ENCODE data around the gene ZFYVE19. TPM values are rescaled to one million over a fixed set of nuclear protein-coding genes. Genes with fewer than 3 reads are reported as not detected.

ZFYVE19 gene
- total and polyA plus RNA-seq, 2 of the 13 experiments (the other 11 are each of a cell fraction or from before 2014, with no cell fraction given): 23.3 to 44.0 TPM

GRCh38 chr15:40823572-40824343, 16.9 kb downstream of the ZFYVE19 start (continued):
- TF ChIP-seq EP300 (IDR thresholded peaks at IDR 0.05; ENCODE audit: low read depth in 2 of 2, low read length in 2 of 2): peak in 1 of 2 experiments; percentile 57; a peak in 2 of 4 replicates
- TF ChIP-seq EP300 (CRISPR knock-in tag; IDR thresholded peaks at IDR 0.05; ENCODE audit: borderline replicate concordance): no peak; the same call in 1 of the 2 replicates
- peak; percentile 52 for TF ChIP-seq TEAD3 (CRISPR knock-in tag; optimal IDR thresholded peaks at IDR 0.05; ENCODE audit: borderline replicate concordance)
- TF ChIP-seq HMG20A (CRISPR knock-in tag; IDR thresholded peaks at IDR 0.05; ENCODE audit: borderline replicate concordance): peak; percentile 72; the same call in 1 of the 2 replicates
- TF ChIP-seq ZNF574 (CRISPR knock-in tag; IDR thresholded peaks at IDR 0.05): peak; percentile 96
- TF ChIP-seq ZKSCAN8 (CRISPR knock-in tag; IDR thresholded peaks at IDR 0.05; ENCODE audit: borderline replicate concordance): peak; percentile 37; the same call in 1 of the 2 replicates
- TF ChIP-seq FOXA3 (CRISPR knock-in tag; IDR thresholded peaks at IDR 0.05): peak; percentile 95
- peak; percentile 42; the same call in 1 of the 2 replicates for TF ChIP-seq ARID2 (CRISPR knock-in tag; IDR thresholded peaks at IDR 0.05; ENCODE audit: borderline replicate concordance)
- peak; percentile 78; the same call in 1 of the 2 replicates for TF ChIP-seq CBFB (CRISPR knock-in tag; IDR thresholded peaks at IDR 0.05)
- TF ChIP-seq CEBPG (CRISPR knock-in tag; IDR thresholded peaks at IDR 0.05): peak; percentile 94
- peak; percentile 64; the same call in 1 of the 2 replicates for TF ChIP-seq PRDM10 (CRISPR knock-in tag; IDR thresholded peaks at IDR 0.05; ENCODE audit: low read depth)
- peak; percentile 27; the same call in 1 of the 2 replicates for TF ChIP-seq FOXK1 (CRISPR knock-in tag; IDR thresholded peaks at IDR 0.05; ENCODE audit: borderline replicate concordance, low read depth)
- 0 out of 2 replicates have a peak, but pooled peaks have one; percentile 51 for TF ChIP-seq ZBTB34 (CRISPR knock-in tag; IDR thresholded peaks at IDR 0.05)
- TF ChIP-seq MBNL3 (CRISPR knock-in tag; conservative IDR thresholded peaks at IDR 0.05): no peak
- TF ChIP-seq ATF7 (IDR thresholded peaks at IDR 0.05): peak; percentile 24; the same call in 1 of the 2 replicates
- no peak for TF ChIP-seq ATF7 (CRISPR knock-in tag; IDR thresholded peaks at IDR 0.05)
- TF ChIP-seq ZNF331 (CRISPR knock-in tag; IDR thresholded peaks at IDR 0.05): 0 out of 2 replicates have a peak, but pooled peaks have one; percentile 41
- no peak for TF ChIP-seq ZNF33A (CRISPR knock-in tag; IDR thresholded peaks at IDR 0.05; ENCODE audit: borderline replicate concordance)
- peak; percentile 27; the same call in 1 of the 2 replicates for TF ChIP-seq NCOA2 (CRISPR knock-in tag; IDR thresholded peaks at IDR 0.05)
- peak; percentile 93 for TF ChIP-seq CEBPB (IDR thresholded peaks at IDR 0.05; ENCODE audit: borderline replicate concordance, low read depth, low read length)
- no peak for TF ChIP-seq ZNF674 (CRISPR knock-in tag; IDR thresholded peaks at IDR 0.05; ENCODE audit: low read depth)
- peak; percentile 95 for TF ChIP-seq ZBTB20 (CRISPR knock-in tag; IDR thresholded peaks at IDR 0.05; ENCODE audit: borderline replicate concordance, low read depth)
- no peak for TF ChIP-seq ZNF317 (CRISPR knock-in tag; IDR thresholded peaks at IDR 0.05)

All from HepG2 (cell line).